Right cardiac atrium (tissue), 5 donors: ENCODE data around the gene STX8. TPM values are rescaled to one million over a fixed set of nuclear protein-coding genes. Genes with fewer than 3 reads are reported as not detected.

Experiments
- ATAC-seq, 2 donors: fragments of 200-7000 bp; cut with Tn5 transposase; one replicate each; pipeline versions ENCODE4 v1.8.0 to v1.9.1; 2020; ENCODE audit warnings: moderate library complexity in 2 of 2, mild to moderate bottlenecking in 1 of 2
- DNase-seq, 3 donors: peaks; one replicate each; pipeline ENCODE4 v3.0.0-alpha.2; 2020
- H3K27ac ChIP-seq: one replicate; pipeline ENCODE4 v1.5.1; 2013; ENCODE audit warnings: mild to moderate bottlenecking, low read length, control low read depth, moderate library complexity
- H3K27me3 ChIP-seq: one replicate; pipeline ENCODE4 v1.6.1; 2013; ENCODE audit not compliant: control insufficient read depth, insufficient read depth
- H3K4me1 ChIP-seq: one replicate; pipeline ENCODE4 v1.6.1; 2013; ENCODE audit warnings: low read length; ENCODE audit not compliant: control insufficient read depth, insufficient read depth
- H3K4me3 ChIP-seq: one replicate; pipeline ENCODE4 v1.5.1; 2013; ENCODE audit warnings: low read length, control low read depth
- H3K9me3 ChIP-seq: one replicate; pipeline ENCODE4 v1.6.1; 2013; ENCODE audit warnings: low read length; ENCODE audit not compliant: control insufficient read depth
- WGBS: extraction: QIAGEN DNeasy Blood & Tissue Kit; methylation state at CpG from one replicate; pipeline ENCODE4 v1.1.7; 2013; 5-methylcytosine and 5-hydroxymethylcytosine counted together
- intact Hi-C, 4 donors: fragments of 100-400 bp; cut with DNase I; formaldehyde crosslinking; loops; one replicate each; pipeline versions ENCODE4 v1.11.0 to v1.14.0; 2022 to 2023
- polyA plus RNA-seq: library from polyadenylated mRNA; stranded (reverse); fragments of 200-250 nt; gene quantifications from one replicate; pipeline ENCODE4 v1.2.3, GENCODE V29; 2013
- total RNA-seq, 4 donors: library from RNA; stranded (reverse); fragmentation: NEBNext Ultra II Directional; extraction: Animal tissue kit (Norgen Biotek cat#: 25700); gene quantifications; one replicate each; pipeline ENCODE4 v1.2.1, GENCODE V29; 2021
- donor health status: healthy with polysubstance abuse.
- donor health status: DM: no; HTN: yes; CAD: no.
- donor health status: DM: no; HTN: no; CAD: no.
- donor health status: DM: no; HTN: yes; CAD: no; lungs with severe emphysema.
- donor health status: DM: yes; HTN: yes; CAD: no.

Gene STX8
- total and polyA plus RNA-seq, 5 donors: 54.4 to 68.3 (median 61.9) TPM

DNA sequence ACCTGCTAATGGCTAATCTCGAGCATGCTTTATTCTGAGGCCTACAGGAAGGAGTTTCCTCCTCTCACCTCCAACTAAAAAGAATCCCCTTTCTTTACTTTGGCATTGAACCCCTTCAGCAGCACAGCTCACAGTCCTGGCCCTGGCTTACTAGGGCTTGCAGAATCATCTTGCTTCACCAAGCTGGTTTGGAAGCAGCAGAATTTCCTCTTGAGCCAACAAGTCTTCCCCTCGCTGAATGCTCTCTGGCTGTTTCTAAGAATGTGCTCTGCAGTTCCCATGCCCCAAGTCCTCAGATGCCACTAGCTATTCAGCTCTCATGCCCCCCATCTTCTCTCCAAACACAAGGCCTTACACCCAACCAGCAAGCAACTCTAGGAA is 283.1 kb downstream of the STX8 start:
- H3K27me3 ChIP-seq: no peaks in the 10 kb centered on the region
- H3K9me3 ChIP-seq: no peaks in the 10 kb centered on the region
- DNase-seq (no peak), ATAC-seq (peak; percentile 40 to 47)
- 65% methylated on average over 2 of the region's 2 CpGs for WGBS
- intact Hi-C loops: loop anchor here in 2 of 4 donors (5.0 to 10.0 kb wide), 3 partner anchors 232 to 300 kb away; no protein-coding TSS in a partner anchor
- no peak overlapping the region for H3K27ac ChIP-seq
- H3K4me3 ChIP-seq: no peak overlapping the region
- H3K4me1 ChIP-seq: peaks cover 3% of the 10 kb centered on the region

DNA sequence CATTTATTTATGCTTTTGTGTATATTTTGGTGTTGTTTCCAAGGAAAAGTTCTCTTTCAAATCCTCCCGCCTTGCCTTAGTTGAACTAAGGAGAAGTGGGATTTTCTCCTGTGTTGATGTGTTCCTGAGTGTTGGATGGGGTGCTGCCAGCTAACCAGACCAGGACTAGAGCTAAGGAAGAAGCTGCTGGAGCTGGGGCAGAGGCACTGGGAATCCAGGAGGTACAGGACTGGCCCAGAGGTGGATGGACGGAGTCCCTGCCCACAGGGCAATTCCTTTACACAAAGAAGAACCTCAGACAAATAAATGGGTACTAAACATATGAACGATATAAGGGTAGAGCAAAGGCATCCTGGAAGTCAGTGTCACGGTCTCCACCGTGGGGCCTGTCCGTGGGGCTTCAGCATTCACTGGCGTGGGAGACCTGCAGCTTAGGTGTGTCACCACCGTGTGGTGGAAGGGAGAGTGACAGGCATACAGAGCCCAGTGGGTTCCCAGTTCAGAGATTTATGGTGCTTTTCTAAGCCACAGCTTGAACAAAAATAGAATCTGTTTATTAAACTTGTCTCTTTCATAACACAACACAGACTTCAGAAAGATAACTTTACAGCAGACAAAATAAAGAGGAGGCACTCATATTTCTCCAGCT is 283.6 kb downstream of the STX8 start:
- no peak overlapping the region for H3K27ac ChIP-seq
- H3K27me3 ChIP-seq: no peaks in the 10 kb centered on the region
- H3K4me3 ChIP-seq: no peak overlapping the region
- H3K4me1 ChIP-seq: peaks cover 3% of the 10 kb centered on the region
- intact Hi-C loops: loop anchor here in 2 of 4 donors (5.0 to 10.0 kb wide), 3 partner anchors 233 to 300 kb away; no protein-coding TSS in a partner anchor
- peak; percentile 93 for ATAC-seq
- WGBS: 43% methylated on average over 8 of the region's 8 CpGs
- peak; percentile 54 to 80 (median 70) for DNase-seq
- no peaks in the 10 kb centered on the region for H3K9me3 ChIP-seq

DNA sequence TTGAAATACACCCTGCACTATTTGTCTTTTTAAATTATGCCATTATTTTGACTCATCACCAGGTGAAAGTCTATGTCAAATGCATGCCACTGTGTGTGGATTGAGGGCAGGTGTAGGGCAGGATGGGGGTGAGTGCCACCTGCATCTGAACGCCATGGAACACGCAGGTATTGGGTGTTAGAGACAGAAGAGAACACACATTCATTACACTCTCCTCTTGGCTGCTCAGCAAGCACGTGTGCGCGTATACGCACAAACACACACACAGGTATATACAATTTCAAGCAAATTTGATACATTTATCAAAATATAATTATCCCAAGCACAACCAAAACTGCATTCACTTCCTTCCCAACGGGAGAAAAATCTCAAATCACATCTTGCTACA is 285.4 kb downstream of the STX8 start:
- WGBS: 94% methylated on average over 7 of the region's 7 CpGs
- intact Hi-C loops: loop anchor here in 2 of 4 donors (5.0 to 10.0 kb wide), 3 partner anchors 235 to 298 kb away; no protein-coding TSS in a partner anchor
- DNase-seq: no peak
- H3K4me1 ChIP-seq: peaks cover 3% of the 10 kb centered on the region
- no peaks in the 10 kb centered on the region for H3K9me3 ChIP-seq
- H3K4me3 ChIP-seq: no peak overlapping the region
- no peaks in the 10 kb centered on the region for H3K27me3 ChIP-seq
- H3K27ac ChIP-seq: no peak overlapping the region
- ATAC-seq: no peak

DNA sequence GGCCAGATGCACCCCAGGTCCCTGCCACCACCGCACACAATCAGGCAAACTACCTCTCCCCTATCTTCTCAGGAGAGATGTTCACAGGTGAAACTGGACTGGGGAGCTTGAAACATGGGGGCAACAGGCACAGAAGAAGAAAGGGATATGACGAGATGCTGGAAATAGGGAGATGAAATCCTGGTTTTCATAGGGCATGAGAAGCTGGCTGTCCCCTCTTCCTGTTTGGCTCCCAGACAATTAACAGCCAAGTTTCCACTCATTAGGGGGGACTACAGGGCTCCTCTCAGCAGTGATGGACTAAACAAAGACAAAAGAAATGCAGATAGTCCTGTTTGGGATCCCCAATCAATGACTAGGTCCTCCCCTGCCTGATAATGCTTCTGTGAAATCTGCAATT is 288.3 kb downstream of the STX8 start:
- WGBS: 76% methylated on average over 2 of the region's 2 CpGs
- no peaks in the 10 kb centered on the region for H3K4me1 ChIP-seq
- no peak overlapping the region for H3K4me3 ChIP-seq
- intact Hi-C loops: loop anchor here in 1 of 4 donors (10.0 kb wide), 1 partner anchor 293 kb away; no protein-coding TSS in a partner anchor
- no peaks in the 10 kb centered on the region for H3K27me3 ChIP-seq
- H3K27ac ChIP-seq: no peak overlapping the region
- no peak for DNase-seq
- H3K9me3 ChIP-seq: no peaks in the 10 kb centered on the region
- no peak for ATAC-seq

DNA sequence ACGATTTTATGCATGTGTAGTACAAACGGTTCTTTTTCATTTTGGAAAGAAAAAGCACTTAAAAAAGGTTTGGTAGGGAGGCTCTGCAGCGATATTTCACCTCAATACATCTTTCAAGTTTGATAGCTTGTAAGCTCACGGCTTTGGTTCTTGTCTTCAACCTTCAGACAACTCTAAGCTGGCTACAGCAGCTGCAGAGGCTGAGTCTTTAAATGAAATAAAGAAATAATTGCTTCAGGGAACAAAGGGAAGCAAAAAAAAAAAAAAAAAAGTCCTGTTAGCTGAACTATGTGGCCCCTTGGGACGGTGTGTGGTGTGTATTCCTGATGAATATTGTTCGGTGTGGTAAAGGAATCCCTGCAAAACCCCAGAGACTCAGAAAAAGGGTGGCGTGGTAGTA is 289.2 kb downstream of the STX8 start:
- 81% methylated on average over 7 of the region's 7 CpGs for WGBS
- intact Hi-C loops: loop anchor here in 1 of 4 donors (10.0 kb wide), 1 partner anchor 292 kb away; no protein-coding TSS in a partner anchor
- no peaks in the 10 kb centered on the region for H3K27me3 ChIP-seq
- no peak for ATAC-seq
- no peaks in the 10 kb centered on the region for H3K9me3 ChIP-seq
- no peak overlapping the region for H3K4me3 ChIP-seq
- H3K4me1 ChIP-seq: no peaks in the 10 kb centered on the region
- no peak for DNase-seq
- no peak overlapping the region for H3K27ac ChIP-seq

DNA sequence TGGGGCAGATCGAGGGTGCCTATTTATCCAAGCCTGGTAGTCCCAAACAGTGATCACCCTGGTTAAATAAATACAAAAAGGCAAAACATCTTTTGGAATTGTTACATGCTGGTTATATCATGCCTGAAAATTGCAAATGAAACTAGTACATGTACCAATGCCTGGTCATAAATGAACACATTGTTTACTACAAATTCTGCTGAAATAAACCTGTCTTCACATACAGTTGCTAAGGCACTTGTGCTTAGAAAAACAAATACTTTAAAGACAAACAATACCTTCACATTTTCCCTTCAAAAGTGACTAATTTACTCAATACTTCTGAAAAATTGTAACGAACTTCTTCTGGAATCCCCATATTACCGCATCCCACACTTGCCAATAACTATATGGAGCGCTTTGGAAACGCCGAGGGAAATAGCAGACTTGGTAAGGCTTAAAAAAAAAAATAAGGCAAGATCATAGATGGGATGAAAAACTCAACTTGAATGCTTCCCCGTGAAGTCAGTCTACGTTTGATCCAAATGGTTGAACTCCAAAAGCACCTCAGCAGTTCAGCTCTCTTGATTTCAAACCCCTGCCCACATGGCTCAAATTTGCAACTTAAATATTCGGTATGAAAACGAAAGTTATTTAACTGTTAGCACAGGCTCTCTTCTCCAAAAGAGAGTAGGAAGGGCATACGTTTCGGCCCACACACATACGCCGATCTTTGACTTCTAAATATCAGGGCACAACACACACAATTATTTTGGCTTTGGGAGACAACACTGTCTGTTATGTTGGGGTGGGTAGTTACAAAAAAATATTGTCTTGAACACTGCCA is 289.8 kb downstream of the STX8 start:
- WGBS: 91% methylated on average over 14 of the region's 14 CpGs
- H3K9me3 ChIP-seq: no peaks in the 10 kb centered on the region
- no peak overlapping the region for H3K4me3 ChIP-seq
- no peak overlapping the region for H3K27ac ChIP-seq
- ATAC-seq (no peak), DNase-seq (no peak)
- no peaks in the 10 kb centered on the region for H3K27me3 ChIP-seq
- intact Hi-C loops: loop anchor here in 1 of 4 donors (10.0 kb wide), 1 partner anchor 291 kb away; no protein-coding TSS in a partner anchor
- no peaks in the 10 kb centered on the region for H3K4me1 ChIP-seq

DNA sequence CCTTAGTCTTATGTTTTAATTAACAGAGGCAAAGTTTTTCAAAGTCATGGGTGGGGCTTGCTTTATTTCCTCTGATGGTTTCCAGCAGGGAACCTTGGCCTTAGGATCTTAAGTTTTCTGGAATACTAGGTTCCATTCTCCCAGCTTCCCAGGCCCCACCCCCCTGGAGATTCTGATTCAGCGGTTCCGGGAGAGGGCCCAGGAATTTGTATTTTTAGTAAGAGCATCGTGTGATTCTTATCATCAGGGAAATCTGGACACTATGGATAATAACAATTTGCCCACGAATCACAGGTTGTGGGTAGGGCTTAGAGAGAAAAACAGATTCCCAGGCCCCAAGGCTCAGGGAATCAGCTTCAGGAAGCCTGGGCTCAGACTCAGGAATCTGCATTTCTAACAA is 290.7 kb downstream of the STX8 start:
- no peak overlapping the region for H3K27ac ChIP-seq
- ATAC-seq (peak; percentile 64 to 96), DNase-seq (peak; percentile 48 to 64 (median 58))
- H3K4me3 ChIP-seq: no peak overlapping the region
- no peaks in the 10 kb centered on the region for H3K4me1 ChIP-seq
- 50% methylated on average over 4 of the region's 4 CpGs for WGBS
- no peaks in the 10 kb centered on the region for H3K9me3 ChIP-seq
- H3K27me3 ChIP-seq: no peaks in the 10 kb centered on the region
- intact Hi-C loops: loop anchor here in 1 of 4 donors (10.0 kb wide), 1 partner anchor 290 kb away; no protein-coding TSS in a partner anchor

DNA sequence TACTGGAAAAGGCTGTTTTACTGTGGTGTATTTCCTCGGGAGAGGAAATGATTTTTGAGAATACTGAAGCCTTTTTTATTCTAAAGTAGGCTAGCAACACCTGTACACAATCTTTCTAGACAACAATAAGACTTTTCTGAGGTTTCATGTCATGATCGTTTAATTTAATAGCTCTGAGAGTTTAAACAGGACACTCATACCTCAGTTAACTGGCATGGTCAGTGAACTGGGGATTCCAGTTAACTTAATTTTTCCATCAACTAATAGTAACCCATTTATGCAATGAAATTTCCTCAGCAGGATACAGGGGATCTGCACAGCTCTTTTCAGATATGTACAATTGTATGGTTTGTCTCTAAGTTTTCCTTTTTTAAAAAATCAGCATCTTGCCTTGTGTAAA is 291.7 kb downstream of the STX8 start:
- no peaks in the 10 kb centered on the region for H3K4me1 ChIP-seq
- DNase-seq (no peak), ATAC-seq (no peak)
- H3K9me3 ChIP-seq: no peaks in the 10 kb centered on the region
- WGBS: 80% methylated on average over 2 of the region's 2 CpGs
- no peak overlapping the region for H3K27ac ChIP-seq
- no peak overlapping the region for H3K4me3 ChIP-seq
- H3K27me3 ChIP-seq: no peaks in the 10 kb centered on the region
- intact Hi-C loops: loop anchor here in 1 of 4 donors (10.0 kb wide), 1 partner anchor 289 kb away; no protein-coding TSS in a partner anchor

DNA sequence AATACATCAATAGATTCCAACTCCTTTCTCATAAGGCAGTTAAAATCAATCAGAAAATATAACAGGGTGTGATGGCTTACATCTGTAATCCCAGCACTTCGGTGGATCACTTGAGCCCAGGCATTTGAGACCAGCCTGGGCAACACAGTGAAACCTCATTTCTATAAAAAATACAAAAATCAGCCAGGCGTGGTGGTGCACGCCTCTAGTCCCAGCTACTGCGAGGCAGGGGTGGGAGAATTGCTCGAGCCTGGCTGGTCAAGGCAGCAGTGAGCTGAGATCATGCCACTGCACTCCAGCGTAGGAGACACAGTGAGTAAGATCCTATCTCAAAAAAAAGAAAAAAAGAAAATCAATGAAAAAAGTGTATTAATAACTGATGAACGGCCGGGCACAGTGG is 295.7 kb downstream of the STX8 start:
- no peaks in the 10 kb centered on the region for H3K4me1 ChIP-seq
- intact Hi-C loops: loop anchor here in 1 of 4 donors (10.0 kb wide), 1 partner anchor 285 kb away; no protein-coding TSS in a partner anchor
- WGBS: 95% methylated on average over 8 of the region's 8 CpGs
- H3K27me3 ChIP-seq: no peaks in the 10 kb centered on the region
- no peak overlapping the region for H3K4me3 ChIP-seq
- H3K9me3 ChIP-seq: no peaks in the 10 kb centered on the region
- DNase-seq (no peak), ATAC-seq (no peak)
- H3K27ac ChIP-seq: no peak overlapping the region

DNA sequence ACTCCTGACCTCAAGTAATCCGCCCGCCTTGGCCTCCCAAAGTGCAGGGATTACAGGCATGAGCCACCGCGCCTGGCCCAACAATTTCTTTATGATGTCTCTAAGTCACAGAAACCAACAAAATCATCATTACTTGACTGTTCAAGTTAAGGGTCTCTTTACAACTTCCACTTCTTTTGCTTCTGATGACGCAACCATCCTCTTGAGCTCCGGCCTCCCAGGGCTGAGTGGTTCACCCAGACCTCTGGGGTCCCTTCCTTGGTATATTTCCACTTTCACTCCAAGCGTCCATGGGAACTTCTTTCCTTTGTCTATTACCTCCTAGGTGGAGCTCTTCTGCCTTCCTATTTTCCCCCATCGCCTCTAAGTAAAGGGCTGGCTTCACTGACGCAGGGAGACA is 300.6 kb downstream of the STX8 start:
- H3K27me3 ChIP-seq: no peaks in the 10 kb centered on the region
- no peak overlapping the region for H3K4me3 ChIP-seq
- ATAC-seq (no peak), DNase-seq (no peak)
- no peaks in the 10 kb centered on the region for H3K4me1 ChIP-seq
- H3K9me3 ChIP-seq: no peaks in the 10 kb centered on the region
- WGBS: 97% methylated on average over 9 of the region's 9 CpGs
- H3K27ac ChIP-seq: no peak overlapping the region
- intact Hi-C loops: no loop called here
